Body of pancreas (tissue), 4 donors: ENCODE results near the gene MSI2. TPM values are rescaled to one million over a fixed set of nuclear protein-coding genes. Genes with fewer than 3 reads are reported as not detected.

Experiments
- ATAC-seq: fragments of 150-250 bp; one replicate; pipeline ENCODE4 v1.9.1; 2016
- DNase-seq, 4 donors: peaks; one replicate each; pipeline ENCODE4 v3.0.0-alpha.2; 2019
- H3K27ac ChIP-seq, 4 donors: fragments of 200-600 bp; sonication (generic); 1 replicate in 3 of 4; 2 replicates in 1 of 4; pipeline versions ENCODE4 v1.5.1 to v1.6.1; 2016 to 2019; ENCODE audit warnings: mild to moderate bottlenecking in 1 of 4, mixed read lengths in 1 of 4, moderate library complexity in 1 of 4
- H3K27me3 ChIP-seq, 2 donors: fragments of 200-600 bp; sonication (generic); one replicate each; pipeline ENCODE4 v1.6.0; 2016; ENCODE audit warnings: mild to moderate bottlenecking in 1 of 2
- H3K36me3 ChIP-seq, 2 donors: fragments of 200-600 bp; sonication (generic); replicated peaks in 1 of 2; 2 replicates each; pipeline ENCODE4 v1.5.1; 2016; ENCODE audit warnings: low read depth in 2 of 2; ENCODE audit not compliant: insufficient read depth in 1 of 2
- H3K4me1 ChIP-seq: fragments of 200-600 bp; sonication (generic); one replicate; pipeline ENCODE4 v1.6.0; 2016
- H3K4me3 ChIP-seq, 2 donors: fragments of 200-600 bp; sonication (generic); 1 replicate in 1 of 2; 2 replicates in 1 of 2; pipeline ENCODE4 v1.5.1; 2016 to 2019
- H3K9me3 ChIP-seq, 3 donors: fragments of 200-600 bp; sonication (generic); 1 replicate in 2 of 3; 2 replicates in 1 of 3; pipeline ENCODE4 v1.5.1; 2016
- CTCF ChIP-seq, 7 experiments: fragments of 450-650 bp in 4 of 7; fragments of 200-600 bp in 3 of 7; sonication (generic) in 3 of 7; IDR thresholded peaks; one replicate each; pipeline ENCODE4 v1.5.1; 2016 to 2019; ENCODE audit warnings: antibody characterized with exemption in 7 of 7
- POLR2A ChIP-seq, 3 donors: fragments of 450-650 bp; IDR thresholded peaks; one replicate each; pipeline ENCODE4 v1.6.1; 2016; ENCODE audit warnings: antibody characterized with exemption in 3 of 3, mild to moderate bottlenecking in 2 of 3
- WGBS, 2 donors: methylation state at CpG; one replicate each; pipeline ENCODE4 v1.1.5; 2017; 5-methylcytosine and 5-hydroxymethylcytosine counted together
- intact Hi-C: fragments of 100-400 bp; cut with DNase I; formaldehyde crosslinking; loops from one replicate; pipeline ENCODE4 v1.15.1; 2023
- total RNA-seq, 2 donors: library from RNA; depleted of rRNA; stranded (reverse); fragments of >200 nt; gene quantifications; one replicate each; pipeline ENCODE4 v1.1.0, GENCODE V29; 2016

Gene MSI2
- total RNA-seq, 2 donors from 2014 or later: 21.1 to 28.5 TPM

- Histone ChIP-seq H3K9me3 (no peaks in the 10 kb centered on the region), H3K27ac (no peak overlapping the region), H3K36me3 (no peaks in the 10 kb centered on the region), H3K4me3 (no peak overlapping the region), H3K27me3 (no peaks in the 10 kb centered on the region), H3K4me1 (no peaks in the 10 kb centered on the region)
- intact Hi-C loops: no loop called here
- ATAC-seq (no peak), DNase-seq (no peak)
- WGBS, 2 donors: 89 to 90% methylated on average over 20 to 22 of the region's 22 CpGs
- no peak for TF ChIP-seq POLR2A (IDR thresholded peaks at IDR 0.05)
- no peak for TF ChIP-seq CTCF (IDR thresholded peaks at IDR 0.05)
These were observed 329.2 kb downstream of the MSI2 start for GRCh38 chr17:57585341-57586195.

GRCh38 chr17:57586196-57586740 lies 329.9 kb downstream of the MSI2 start:
- TF ChIP-seq CTCF (IDR thresholded peaks at IDR 0.05): no peak
- no peak for TF ChIP-seq POLR2A (IDR thresholded peaks at IDR 0.05)
- no peak for DNase-seq
- WGBS, 2 donors: 75 to 86% methylated on average over 5 of the region's 5 CpGs
- no peak for ATAC-seq
- no peaks in the 10 kb centered on the region for H3K27me3 ChIP-seq
- H3K9me3 ChIP-seq: no peaks in the 10 kb centered on the region
- H3K27ac ChIP-seq: no peak overlapping the region
- intact Hi-C loops: no loop called here
- no peaks in the 10 kb centered on the region for H3K36me3 ChIP-seq
- no peak overlapping the region for H3K4me3 ChIP-seq
- H3K4me1 ChIP-seq: no peaks in the 10 kb centered on the region

- no peaks in the 10 kb centered on the region for H3K9me3 ChIP-seq
- 84 to 86% methylated on average over 4 of the region's 4 CpGs for WGBS, 2 donors
- H3K36me3 ChIP-seq: no peaks in the 10 kb centered on the region
- H3K4me3 ChIP-seq: no peak overlapping the region
- no peak for TF ChIP-seq CTCF (IDR thresholded peaks at IDR 0.05)
- no peak for TF ChIP-seq POLR2A (IDR thresholded peaks at IDR 0.05)
- H3K27ac ChIP-seq: no peak overlapping the region
- intact Hi-C loops: no loop called here
- no peaks in the 10 kb centered on the region for H3K4me1 ChIP-seq
- ATAC-seq: no peak
- no peak for DNase-seq
- no peaks in the 10 kb centered on the region for H3K27me3 ChIP-seq
These were observed 330.4 kb downstream of the MSI2 start for GRCh38 chr17:57586742-57587141.

DNA sequence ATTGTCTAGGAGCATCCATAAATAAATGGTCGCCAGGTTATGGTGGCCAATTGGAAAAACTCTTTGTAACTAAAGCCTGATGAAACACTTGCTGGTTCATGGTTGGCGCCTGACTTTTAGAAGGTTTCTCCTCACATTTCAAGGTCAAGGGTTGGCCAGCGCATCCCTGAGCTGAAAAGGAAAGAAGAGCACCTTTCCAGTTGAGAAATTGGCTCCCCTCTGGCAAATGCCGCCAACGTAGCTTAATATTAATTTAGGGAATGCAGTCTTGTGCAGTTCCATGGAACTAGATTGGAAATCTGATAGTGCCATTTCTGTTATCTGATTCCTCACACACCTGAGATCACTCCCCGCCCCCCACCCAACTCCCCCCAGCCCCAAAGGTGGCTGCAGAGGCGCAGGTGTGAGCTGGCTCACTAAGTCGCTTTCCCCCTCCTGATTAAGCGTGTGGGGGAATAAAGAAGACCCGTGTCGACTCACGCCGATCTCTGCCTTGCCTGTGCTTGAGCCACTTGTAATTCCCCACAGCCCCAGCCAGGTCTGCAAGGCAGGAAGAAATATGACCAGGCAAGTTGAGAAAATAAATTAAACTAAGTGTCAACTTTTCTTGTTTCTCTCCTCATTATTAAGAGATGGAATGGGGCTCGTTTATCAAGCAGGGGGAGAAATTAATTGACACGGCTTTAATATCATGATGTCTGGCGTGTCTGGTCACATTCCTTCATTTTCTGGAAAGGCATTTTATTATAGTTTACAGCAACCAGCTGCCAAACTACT lies 331.1 kb downstream of the MSI2 start:
- no peaks in the 10 kb centered on the region for H3K4me1 ChIP-seq
- H3K27me3 ChIP-seq: no peaks in the 10 kb centered on the region
- intact Hi-C loops: no loop called here
- H3K27ac ChIP-seq: no peak overlapping the region
- no peaks in the 10 kb centered on the region for H3K36me3 ChIP-seq
- DNase-seq: no peak
- H3K4me3 ChIP-seq: no peak overlapping the region
- no peak for TF ChIP-seq POLR2A (IDR thresholded peaks at IDR 0.05)
- no peak for TF ChIP-seq CTCF (IDR thresholded peaks at IDR 0.05)
- whole genome bisulfite sequencing, 2 donors: 81 to 91% methylated on average over 16 of the region's 16 CpGs
- H3K9me3 ChIP-seq: no peaks in the 10 kb centered on the region
- no peak for ATAC-seq
